Stimulated activated CD8-positive, alpha-beta memory T cell treated with anti-CD3 and anti-CD28 coated beads, Interleukin-2, amount 100 ng/mL, for 1 hour (primary cell): ENCODE results near the gene MYO15B.

ENCODE experiments used
- DNase-seq, 2 donors: peaks; one replicate each; pipeline ENCODE4 v3.0.0-alpha.2; 2020; ENCODE audit warnings: low read depth in 2 of 2

The MYO15B gene

DNA sequence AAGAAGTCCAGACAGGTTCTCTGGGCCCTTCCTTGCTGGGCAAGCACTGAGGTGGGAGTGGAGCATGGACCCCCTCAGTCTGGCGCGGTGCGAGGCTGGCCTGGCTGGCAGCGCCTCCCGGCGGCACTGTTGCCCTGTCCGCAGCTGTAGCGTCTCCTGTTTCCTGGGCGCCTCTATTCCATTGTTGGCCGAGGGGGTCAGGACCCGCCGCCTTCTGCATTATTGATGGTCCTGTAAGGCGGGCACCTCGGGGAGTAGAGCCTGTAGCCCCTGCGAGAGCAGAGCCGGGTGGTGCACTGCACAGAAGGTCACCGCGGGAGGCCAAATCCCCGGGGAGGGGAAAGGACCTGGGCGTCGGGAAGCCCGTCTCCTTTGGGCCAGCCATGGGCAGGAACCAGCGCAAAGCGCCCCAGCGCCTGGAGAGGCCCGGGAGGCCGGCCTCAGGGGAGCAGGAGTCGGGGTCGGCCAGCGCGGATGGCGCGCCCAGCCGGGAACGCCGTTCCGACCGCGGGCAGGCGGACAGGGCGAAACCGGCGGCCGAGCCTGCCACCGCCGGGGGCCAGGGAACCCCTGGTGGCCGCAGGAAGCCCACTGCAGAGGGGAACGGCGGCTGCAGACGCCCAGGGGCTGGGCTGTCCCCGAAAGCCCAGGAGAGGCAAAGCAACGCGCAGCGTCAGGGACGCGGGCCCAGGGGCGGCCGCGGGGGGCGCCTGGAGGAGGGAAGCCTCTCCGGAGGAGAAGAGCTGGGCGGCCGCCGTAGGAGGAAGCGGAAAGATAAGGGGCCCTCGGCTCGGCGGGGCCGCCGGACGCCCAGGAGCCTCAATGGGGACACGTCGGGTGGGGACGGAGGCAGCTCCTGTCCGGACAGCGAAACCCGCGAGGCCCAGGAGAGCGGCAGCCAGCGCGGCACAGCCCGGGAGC, at the start of gene MYO15B:
MYO15B (plus strand) TSS at position 126 of the 921 bp plus-strand sequence; CDS start at position 384, 258 bp downstream.
- peak; percentile 49 to 54 for DNase-seq

DNA sequence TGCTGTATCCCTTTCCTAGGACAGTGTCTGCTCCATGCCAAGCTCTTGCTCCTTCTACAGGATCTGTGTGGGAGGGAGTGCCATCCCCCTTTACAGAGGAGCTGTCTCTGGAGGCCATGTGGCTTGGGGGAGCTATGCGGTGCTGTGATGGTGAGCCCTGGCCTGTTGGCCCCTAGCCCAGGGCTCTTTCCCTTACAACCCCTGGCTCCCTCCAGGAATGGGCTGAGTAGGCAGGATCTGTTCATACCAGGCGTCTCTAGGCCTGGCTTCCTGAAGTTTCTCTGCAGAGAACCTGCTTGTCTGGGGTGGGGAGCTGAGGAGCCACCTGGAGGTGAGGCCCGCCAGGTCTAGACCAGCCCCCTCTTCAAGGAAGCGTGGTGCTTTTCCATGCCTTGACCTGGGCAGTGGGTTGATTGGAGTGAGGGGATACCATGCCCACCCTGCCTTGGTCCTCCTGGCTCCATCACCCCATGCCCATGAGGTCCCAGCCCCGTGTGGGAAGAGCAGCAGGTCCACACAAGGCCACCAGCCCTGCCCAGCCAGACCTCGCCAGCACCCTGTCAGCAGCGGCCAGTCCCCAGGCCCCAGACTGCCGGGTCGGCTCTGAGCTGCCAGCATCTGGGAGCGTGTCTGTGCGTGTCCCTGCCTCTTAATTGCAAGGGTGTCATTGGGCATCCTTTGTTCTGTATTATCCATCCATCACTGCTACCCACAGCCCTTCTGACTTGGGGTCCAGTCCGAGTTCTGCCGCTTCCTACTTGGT, 47.5 kb upstream of the MYO15B start:
- DNase-seq, result no peak

DNA sequence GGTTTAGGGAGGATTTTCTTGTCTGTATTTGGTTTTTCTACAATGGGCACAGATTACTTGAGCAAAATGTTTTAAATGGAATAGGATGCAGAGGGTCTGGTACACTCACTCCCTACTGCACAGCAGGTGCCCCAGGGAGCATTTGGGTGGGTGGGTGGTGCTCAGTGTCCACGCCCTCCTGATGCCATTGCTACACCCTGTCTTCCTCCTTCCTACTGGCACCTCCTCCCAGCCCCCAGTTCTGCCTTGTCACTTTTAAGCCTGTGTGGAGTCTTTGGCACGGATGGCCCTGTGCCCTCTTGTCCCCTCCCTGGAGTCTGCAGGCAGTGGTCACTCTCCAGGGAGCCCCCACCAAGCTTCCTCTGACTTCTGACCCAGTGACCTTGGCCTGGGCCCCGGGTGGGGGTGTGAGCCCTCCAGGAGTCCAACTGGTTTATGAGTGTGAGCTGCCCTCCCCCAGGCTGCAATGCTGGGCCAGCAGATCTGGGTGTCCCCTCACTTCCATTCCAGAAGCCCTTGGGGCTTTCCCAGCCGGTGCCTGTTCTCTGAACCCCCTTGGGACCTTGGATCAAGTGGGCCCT, 46.6 kb upstream of the MYO15B start:
- DNase-seq, result no peak

DNA sequence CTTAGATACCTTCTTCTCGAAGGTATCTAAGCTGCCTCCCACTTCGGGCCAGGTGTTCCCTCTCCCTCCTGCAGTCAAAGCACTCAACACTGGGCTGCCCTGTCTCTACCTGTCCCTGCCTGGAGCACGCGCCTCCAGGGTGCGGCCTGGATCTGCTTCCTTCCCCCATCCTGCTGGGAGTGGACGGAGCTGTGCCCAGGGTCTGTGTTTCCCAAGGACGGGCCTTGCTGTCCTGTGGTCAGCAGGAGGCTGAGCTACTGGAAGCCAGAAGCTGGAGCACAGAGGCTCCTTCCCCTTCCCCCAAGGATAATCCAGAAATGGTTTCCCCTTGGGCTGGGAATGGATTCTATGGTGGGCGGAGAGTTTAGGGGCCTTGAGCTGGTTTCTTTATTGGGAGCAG, 45.4 kb upstream of the MYO15B start:
- DNase-seq, result no peak

DNA sequence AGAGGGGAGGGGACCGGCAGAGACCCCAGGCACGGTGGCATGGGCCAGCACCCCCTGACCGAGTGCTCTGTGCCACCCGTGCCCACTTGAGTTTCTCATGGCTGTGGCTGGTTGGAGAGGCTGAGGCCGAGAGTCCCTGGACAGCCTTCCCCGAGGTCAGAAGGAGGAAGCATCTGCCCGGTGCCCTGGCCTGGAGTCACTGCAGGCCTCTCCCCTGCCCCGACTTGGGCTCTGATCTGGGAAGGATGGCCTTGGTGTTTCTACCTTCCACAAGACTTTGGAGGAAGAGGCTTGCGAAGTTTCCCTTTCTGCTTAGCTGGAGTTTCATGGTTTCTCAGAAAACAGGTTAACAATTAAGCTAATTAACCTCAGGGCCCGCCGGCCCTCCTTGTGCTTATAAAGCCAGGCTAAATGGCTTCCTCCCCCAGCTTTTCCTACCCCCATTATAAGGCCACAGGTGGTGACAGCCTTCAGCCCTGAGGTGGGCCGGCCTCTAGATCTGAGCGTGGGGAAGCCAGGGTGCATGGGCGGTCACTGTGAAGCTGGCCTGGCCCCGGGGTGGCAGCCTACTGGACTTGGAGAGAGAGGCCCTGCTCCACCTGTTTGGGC, 44.8 kb upstream of the MYO15B start:
- no peak for DNase-seq

DNA sequence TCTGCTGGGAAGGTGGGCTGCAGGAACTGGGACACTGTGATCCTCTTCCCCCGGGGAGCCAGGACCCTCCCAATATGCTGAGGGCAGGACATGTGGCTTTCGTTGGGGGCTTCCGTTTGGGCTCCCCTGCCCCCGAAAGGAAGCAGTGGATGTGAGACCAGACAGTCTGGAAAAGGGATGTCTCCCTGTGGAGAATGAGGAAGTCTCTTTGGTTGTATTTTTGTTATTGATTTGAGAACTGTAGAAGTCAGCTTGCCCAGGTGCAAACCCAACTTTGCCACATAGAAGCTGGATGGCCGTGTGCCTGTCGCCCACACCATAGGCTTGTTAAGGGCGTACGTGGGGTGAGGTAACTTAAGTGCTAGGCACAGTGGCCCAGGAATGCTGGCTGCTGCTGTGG, 43.4 kb upstream of the MYO15B start:
- DNase-seq, result no peak

DNA sequence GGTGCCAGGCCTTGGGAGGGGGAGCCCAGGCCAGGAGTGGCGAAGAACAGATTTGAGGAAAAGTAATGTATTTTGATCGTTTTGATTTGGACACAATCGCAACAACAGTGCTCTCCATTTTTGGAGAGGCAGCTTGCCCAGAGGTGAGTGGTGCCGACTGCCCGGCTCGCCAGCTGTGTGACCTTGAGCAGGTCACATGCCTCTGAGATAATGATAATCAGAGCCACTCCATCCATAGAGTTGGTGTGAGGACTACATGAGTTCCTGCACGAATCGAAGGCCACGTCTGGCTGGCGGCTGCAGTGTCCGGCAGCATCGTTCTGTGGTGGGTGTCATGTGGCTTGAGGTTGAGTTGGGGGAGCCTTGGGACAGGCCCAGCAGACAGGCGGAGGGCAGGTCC, 41.4 kb upstream of the MYO15B start:
- no peak for DNase-seq

DNA sequence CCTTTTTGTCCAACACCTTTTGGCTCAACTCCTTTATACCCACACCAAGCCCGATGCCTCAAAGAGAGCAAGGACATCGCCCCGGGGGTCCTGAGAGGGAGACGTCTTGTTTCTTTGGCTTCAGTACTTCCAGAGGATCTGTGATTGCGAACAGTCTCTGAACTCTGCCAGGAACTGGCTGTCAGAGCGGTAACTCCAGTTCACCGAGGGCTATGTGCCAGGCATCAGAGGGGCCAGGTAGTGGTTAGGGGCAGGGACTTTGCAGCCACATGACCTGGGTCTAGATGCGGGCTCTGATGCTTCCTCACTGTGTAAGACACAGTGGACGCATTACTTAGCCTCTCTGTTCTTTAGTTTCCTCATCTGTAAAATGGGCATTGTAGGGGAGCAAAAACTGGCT, 40.5 kb upstream of the MYO15B start:
- no peak for DNase-seq

DNA sequence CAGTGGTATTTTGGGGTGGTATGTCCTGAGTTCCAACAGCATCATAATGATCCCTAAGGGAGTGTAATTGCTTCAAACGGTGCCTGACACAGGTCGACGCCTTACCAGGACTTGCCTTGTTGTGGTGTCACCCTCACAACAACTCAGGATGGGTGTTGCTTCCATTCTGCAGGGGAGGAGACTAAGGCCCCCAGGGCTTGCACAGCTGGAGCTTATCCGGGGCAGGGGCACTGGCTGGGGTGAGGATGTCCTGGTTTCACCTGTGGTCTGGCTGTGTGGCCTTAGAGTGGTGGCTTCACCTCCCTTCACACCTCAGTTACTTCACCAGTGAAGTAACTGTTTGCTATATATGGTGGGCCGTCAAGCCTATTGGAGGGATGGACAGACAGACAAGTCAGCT, 38.8 kb upstream of the MYO15B start:
- DNase-seq, result no peak

DNA sequence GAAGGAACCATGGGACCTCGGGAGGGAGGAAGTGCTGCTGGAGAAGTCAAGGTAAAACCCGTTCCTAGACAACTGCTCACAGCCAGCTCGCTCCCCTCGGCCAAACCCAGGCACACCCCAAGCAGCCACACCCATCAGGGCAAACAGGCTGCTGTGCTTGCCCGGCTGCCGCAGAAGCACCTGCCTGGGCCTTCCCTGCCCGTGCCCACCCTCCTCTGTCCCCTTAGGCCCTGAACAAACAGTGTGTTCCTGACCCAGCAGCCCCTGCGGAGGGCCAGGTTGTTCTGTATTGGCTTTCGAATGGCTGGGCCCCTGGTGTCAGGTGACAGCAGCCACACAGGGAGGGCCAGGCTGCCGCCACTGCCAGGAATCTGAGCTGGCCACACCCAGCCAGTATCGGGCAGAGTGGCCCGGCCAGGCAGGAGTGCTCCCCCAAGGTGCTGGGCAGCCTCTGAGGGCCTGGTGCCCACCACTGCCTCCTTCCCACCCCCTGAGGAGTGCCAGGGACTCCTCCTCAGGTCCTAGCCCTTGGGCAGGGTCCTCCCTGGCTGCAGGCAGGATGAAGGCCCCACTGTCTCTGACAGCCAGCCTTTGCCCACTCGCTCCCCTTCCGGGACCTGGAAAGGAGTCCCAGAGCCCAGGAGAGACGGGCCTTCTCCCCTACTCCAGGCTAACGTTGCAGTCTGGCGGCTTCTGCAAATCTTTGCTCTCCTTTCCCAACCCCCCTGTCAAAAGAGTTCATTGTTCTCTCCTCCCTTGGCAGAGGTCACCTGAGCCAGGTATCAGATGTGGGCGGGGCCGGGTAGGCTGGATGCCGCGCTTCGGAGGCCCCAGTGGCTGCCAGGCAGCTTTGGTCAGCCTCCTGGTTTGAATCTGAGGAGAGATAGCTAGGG, 38.1 kb upstream of the MYO15B start:
- DNase-seq, result no peak

DNA sequence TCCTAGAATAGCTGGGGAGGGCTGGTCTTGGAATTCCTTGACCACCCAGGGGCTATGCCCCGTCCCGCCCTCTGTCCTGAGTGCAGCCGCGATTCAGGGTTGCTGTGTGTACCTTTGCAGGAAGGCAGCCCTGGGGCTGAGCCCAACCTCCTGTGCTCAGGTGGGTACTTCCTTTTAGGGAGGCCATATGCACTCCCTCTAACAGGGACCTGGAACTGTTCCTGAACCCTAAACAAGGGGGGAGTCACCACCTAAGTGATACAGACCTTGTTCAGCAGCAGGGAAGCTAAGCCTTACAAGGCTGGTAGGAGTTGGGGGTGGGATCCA, 37.5 kb upstream of the MYO15B start:
- no peak for DNase-seq

DNA sequence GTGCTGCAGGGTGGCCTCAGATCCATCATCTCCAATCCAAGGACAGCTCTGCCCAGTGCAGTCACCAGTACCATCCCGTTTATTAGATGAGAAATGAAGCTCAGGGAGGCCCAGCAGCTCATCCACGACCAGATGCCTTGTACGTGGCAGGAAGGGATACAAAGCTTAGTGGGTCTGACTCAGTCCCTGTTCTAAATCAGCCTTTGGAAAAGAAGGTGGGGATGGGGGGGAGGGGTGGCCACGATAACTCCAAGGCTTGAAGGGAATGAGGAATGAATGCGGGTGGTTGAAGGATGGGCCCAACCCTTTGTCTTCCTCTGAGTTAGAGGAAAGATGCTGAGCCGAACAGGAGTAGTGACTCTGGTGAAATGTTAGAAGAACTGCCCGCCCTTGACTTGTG, 36.3 kb upstream of the MYO15B start:
- no peak for DNase-seq

DNA sequence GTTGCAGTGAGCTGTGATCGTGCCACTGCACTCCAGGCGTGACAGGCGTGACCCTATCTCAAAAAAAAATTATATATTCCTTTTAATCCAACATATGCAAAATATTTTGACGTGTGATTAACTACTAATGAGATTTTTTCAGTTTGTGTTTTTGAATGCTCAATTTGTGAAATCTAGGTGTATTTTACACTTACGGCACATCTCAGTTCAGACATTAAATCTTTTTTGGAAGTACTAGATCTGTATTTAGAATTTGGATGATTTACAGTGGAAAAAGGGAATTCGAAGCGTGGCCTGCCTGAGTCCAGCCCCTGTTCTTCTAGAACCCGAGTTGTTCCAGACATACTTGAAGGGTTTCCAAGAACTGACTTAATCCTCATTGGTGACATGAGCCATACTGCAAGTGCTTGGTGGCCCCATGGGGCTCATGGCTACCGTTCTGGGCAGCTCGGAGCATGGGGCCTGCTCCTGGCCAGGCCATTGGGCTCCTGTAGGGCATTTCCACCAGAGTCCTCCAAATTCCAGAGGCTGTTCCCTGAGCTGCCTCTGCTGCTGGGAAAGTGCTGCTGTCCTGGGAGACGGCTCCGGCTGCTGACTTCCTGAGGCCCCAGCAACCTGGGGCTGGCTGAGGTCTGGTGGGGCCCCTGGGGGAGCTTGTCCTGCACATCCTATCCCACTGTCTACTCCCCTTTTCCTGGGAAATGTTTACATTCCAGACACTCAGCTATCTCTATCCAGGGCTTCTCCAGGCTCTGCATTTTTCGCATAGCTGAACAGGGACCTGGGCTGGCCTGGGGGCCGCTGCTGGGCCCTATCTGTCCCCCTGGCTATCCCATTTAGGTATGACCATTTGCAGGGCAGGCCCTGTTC, 34.9 kb upstream of the MYO15B start:
- no peak for DNase-seq

DNA sequence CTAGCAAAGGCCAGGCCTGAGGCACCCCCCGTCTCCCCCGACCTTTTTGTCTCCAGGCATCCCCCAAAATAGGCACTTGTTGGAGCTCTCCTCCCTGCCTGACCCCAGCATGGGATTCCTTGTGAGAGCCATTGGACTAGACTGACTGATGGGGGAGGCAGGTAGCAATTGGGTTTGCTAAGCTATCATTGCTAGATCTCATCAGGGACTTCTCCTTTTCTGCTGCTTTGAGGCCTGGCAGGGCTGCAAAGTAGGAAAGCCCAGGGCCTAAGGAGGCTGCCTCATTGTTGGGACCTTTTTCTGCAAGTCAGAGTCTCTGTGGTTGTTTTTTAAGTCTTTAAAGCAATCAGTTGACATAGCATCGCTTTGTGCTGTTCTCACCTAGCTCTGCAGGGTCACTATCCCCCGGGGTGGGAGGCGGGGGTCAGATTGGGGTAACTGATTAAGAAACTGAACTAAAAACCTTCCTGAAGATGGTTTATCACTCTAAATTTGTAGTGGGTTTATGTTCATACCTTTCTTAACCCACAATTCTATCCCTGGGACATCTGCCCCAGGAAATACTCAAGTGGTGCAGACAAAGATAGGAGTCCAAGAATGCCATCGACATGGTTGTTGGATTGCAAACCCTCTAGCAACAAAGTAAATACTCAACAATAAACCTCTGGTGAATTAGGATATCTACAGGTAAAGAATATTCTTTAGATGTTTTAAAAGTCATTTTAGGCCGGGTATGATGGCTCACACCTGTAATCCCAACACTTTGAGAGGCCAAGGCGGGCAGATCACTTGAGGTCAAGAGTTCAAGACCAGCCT, 34.1 kb upstream of the MYO15B start:
- DNase-seq, result no peak

DNA sequence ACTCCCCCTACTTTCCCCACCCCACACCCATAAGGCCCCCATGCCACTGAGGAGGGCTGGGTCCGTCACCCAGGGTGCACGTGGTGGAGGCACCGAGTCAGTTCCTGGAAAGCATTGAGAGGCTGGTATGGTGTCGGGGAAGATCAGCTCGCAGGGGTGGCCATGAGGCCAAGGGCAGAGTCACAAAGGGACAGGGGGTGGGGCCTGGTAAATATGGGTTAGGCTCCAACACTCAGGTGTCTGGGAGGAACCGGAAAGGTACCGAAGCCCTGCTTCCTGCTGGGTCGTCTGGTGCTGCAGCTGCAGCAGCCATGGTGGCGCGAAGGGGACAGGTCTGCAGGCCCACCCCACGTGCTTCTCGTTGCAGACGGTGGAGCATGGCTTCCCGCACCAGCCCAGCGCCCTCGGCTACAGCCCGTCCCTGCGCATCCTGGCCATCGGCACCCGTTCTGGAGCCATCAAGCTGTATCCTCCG, 31.9 kb upstream of the MYO15B start:
- DNase-seq, result no peak

DNA sequence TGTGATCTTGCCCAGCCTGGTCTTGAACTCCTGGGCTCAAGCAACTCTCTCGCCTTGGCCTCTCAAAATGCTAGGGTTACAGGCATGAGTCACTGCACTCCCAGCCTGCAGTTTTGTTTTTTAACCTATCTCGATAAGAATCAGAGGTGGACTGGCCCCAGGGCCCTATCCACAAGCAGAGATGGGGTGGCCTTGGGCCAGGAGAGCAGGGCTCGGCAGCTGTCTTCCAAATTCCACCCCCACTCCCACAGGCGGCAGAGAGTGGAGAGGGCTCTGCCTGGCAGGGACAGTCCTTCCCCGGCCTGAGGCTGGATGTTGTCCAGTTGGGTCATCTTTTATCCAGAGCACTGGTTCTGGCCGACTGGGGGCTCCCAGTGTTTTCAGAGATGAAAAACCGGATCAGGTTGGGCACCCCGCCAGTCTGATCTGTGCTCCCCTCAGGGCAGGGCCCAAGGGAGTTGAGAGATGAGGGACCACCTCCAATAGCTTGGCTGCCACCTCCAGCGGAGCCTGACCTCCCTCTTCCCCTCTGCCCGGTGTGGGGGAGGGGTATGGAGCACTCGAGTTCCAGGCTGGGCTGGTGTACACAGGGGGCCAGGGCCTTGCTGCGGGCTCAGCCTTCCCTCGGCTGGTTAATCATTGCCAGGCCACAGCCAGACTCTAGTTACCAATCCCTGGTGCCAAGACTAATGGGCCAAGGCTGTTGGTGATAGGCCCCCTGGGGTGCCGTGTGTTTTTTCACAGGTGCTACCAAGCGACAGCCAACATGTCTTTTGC, 30.3 kb upstream of the MYO15B start:
- no peak for DNase-seq

DNA sequence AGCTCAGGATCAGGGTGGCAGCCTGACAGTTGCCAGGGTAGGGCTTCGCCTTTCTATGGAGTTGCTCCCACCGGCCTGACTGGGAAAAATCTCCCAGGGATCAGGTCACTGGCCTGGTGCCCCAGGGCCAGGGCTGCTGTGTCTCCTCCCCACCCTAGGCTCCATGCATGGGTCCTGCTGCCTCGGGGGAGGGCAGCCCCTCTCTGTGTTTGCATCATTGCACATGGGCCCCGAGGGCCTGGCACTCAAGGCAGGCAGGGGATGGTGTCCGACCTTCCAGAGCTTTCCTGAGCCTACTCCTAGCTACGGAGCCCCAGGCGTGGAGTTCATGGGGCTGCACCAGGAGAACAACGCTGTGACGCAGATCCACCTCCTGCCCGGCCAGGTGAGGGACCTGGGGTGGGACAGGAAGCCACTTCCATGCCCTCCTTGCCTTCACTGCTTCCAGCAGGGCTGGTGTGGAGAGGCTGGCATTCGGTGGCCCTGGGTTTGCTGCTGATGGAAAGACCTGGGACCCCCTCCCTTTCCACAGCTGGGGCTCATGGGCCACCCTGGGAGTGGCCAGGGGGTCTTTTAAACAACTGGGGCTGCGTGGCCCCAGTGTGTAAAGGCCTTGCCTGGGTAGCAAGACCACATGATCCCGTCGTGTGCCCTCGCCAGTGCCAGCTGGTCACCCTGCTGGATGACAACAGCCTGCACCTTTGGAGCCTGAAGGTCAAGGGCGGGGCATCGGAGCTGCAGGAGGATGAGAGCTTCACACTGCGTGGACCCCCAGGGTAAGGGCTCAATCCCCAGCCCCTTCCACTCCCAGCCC, 29.5 kb upstream of the MYO15B start:
- no peak for DNase-seq
